GM18519 (cell line): ENCODE results near the gene COG1.

ENCODE experiments used
- ATAC-seq: cut with Tn5 transposase; IDR thresholded peaks from one replicate; pipeline ENCODE4 v1.9.1; 2021; ENCODE audit warnings: mild to moderate bottlenecking, moderate library complexity; ENCODE audit not compliant: unreplicated experiment, low FRiP score

The COG1 gene

DNA sequence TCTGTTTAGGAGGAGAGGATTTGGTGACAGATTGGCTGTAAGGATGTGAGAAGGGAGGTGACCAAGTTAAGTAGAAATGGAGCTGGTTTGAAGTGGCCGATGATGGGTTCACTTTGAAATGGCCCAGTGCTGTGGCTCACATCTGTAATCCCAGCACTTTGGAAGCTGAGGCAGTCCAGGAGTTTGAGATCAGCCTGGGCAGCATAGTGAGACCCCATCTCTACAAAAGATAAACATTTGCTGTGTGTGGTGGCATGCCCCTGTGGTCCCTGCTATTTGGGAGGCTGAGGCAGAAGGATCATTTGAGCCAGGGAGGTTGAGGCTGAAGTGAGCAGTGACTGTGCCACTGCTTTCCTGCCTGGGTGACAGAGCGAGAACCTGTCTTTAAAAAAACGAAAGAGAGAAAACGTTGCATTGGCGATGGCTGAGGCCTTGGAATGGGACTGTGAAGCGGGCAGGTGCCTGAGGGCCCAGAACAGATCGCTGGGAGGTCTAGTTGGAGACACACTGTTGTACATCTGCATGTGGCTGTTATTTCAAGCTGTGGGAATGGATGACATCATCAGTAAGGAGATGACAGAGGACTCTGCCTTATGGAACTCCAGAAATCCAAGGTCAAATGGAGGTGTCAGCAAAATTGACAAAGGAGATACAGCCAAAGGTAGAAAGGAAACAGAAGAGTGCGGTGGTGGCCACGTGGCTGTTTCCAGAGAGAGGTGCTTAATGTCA, 5.5 kb downstream of the COG1 start:
- ATAC-seq: no peak

DNA sequence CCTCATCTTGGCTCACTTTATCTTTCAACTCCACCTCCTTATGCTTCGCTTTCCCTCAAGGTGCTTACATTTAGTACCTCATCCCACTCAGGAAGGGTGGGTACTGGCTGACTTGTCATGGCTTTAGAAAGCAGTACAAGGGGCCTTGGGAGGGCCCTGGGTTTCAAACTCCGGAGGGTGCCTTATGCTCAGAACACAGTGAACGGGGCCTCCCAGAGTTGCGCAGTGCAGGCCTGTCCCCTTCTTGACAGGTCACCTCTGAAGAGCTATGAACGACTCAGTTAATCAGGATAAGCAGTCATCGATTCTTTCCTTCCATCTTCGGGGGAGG, 6.0 kb downstream of the COG1 start:
- ATAC-seq: no peak

- no peak for ATAC-seq
Observed at GRCh38 chr17:73199751-73200317, 7.0 kb downstream of the COG1 start.

DNA sequence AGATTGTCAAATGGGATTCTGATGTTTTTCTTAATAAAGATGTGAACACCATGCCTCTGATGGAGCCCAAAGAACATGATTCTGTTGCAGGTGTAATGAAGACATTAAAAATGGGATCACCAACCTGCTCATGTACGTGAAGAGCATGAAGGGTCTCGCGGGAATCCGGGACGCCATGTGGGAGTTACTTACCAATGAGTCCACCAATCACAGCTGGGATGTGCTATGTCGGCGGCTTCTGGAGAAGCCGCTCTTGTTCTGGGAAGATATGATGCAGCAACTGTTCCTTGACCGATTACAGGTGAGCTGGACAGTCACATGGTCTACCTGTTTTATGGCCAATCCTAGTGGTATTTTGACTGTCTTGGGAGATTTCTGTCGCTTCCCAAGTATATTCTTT, 7.6 kb downstream of the COG1 start:
- ATAC-seq: no peak

DNA sequence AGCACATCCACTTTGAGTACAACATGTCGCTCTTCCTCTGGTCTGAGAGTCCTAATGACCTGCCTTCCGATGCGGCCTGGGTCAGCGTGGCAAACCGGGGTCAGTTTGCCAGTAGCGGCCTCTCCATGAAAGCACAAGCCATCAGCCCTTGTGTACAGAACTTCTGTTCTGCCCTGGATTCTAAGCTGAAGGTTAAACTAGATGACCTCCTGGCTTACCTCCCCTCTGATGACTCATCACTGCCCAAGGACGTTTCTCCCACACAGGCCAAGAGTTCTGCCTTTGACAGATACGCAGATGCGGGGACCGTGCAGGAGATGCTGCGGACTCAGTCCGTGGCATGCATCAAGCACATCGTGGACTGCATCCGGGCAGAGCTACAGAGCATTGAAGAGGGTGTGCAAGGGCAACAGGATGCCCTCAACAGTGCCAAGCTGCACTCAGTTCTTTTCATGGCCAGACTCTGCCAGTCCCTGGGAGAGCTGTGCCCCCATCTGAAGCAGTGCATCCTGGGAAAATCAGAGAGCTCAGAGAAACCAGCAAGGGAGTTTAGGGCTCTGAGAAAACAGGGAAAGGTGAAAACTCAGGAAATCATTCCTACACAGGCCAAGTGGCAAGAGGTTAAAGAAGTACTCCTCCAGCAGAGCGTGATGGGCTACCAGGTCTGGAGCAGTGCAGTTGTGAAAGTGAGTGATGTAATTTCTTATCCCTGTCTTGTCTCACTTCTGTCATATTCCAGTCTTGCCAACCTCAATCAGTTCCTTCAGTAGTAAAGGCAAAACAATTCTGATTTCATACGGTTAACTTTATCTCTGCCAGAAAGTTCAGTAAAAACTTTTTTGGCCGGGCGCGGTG, 8.6 kb downstream of the COG1 start:
- no peak for ATAC-seq

DNA sequence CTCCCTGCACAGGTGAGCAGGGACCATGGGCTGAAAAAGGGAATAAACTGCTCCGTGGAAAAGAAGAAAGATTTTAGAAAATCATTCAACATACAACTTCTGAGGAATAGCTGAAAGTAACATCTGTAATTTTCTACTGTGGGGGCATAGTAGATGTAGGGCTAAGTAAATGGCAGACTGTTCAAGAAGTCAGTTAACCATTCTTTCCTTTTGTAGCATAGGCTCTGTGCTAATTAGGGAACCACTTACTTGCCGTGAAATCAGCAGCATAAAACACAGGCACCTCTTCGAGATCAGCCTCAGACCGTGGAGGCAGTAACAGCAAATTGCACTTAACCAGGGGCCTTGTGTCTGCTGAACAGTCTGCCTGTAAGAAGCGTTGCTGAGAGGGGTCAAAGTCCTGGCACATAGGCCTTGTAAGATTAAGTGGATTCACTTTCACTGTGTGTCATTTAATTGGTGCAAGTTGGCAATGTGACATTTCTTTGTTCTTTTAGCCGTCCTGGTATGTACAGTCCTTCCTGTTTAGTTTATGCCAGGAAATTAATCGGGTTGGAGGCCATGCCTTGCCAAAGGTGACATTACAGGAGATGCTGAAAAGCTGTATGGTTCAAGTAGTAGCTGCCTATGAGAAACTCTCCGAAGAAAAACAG, 10.4 kb downstream of the COG1 start:
- ATAC-seq: no peak

- no peak for ATAC-seq
Observed at GRCh38 chr17:73203788-73204479, 11.1 kb downstream of the COG1 start.

GRCh38 chr17:73205459-73205961, 12.7 kb downstream of the COG1 start:
- no peak for ATAC-seq

DNA sequence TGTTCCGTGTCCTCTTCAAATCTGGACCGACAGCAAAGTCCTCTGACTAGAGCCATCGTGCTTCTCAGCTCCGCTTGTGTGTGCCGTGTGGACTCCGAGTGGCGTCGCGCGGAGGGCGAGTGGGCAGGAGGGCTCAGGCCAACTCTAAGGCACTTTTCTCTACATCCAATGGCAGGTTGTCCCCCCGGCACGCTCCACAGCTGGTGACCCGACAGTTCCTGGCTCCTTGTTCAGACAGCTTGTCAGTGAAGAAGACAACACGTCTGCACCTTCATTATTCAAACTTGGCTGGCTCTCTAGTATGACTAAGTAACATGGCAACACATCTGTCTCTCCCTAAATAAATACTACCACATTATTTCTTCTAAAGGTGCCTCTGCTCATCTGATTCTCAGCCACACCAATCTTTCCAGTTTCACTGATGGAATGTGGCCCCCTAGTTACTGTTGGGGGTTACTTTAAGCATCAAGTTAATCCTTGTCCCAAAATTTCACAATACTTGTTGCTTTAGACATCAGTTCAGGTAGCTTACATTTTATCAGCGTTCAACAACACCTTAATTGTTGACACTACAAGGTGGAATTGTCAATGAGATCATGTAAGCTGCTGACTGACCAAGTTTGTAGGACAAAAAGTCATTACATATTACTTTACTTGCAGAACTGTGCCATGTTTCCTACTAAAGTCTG, 15.4 kb downstream of the COG1 start:
- ATAC-seq: no peak

DNA sequence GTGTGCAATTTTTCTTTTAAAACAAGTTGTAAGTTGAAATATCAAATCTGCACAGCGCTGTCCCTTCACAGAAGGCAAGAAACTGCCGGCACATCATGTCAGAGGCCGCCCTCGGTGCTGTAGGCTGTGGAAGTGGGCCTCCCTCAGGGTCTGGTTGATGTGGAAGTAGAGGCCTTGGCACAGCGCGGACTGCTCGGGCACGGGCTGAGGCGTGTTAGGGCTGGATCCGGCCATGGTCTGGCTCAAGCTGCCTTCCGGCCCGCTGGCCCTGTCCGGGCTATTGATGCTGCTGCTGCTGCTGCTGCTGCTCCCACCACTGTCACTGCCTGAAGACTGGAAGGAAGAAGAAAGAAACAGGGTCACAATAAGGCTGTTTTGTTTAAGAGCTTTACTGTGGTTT, 16.6 kb downstream of the COG1 start:
- ATAC-seq: no peak

DNA sequence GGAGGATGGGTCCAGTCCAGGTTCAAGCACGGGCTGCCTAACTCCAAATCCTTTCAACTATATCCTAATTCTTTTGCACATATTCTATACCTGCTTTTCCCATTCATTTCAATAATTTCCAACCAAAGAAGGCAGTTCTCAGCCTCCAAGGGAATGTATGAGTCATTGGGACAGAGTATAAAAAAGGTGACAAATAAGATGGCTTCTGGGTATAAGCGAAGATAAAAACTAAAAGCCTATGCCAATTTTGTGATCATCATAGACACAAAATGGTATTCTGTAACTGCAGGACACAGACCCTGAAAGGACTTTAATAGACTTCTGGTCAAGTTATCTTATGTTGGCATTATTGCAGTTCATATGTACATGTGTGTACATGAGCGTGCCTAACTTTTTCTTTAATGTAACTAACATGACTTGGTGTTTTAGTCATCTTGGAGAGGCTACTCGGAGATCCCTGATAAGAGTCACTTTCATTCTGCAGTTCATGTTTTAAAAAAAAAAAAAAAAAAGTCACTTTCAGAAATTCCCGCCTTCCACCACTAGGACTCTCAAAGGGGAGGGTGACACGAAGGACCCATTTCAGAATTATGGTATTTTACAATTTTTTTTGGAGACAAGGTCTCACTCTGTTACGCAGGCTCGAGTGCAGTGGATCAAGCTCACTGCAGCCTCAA, 17.3 kb downstream of the COG1 start:
- ATAC-seq: no peak

DNA sequence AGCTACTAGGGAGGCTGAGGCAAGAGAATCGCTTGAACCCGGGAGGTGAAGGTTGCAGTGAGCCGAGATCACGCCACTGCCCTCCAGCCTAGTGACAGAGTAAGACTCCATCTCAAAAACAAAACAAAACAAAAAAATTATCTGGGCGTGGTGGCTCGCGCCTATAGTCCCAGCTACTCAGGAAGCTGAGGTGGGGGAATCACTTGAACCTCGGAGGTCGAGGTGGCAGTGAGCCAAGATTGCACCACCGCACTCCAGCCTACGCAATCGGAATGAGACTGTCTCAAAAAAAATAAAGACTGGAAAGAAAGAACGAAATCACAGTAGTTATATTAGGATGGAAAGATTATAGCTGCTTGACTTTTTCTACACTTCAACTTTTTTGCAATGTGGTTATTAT, 18.9 kb downstream of the COG1 start:
- no peak for ATAC-seq

DNA sequence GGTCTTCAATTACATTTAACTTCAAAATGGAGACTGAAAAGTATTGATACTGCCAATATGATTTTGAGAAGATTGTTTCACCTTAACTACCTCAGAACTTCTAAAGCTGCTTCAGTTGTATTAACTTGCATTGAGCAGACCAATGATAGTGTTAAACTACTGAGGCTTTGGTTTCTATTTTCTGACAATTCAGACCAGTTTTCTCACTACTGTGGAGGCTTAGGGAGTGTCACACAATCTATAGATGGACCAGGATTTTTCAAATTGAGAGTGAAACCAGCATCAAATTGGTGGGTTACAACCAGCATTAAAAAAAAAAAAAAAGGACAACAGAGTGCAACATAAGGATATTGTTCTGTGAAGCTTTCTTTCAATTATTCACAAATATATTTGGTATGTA, 21.2 kb downstream of the COG1 start:
- ATAC-seq: no peak

GRCh38 chr17:73214851-73215250, 22.0 kb downstream of the COG1 start:
- no peak for ATAC-seq

GRCh38 chr17:73215447-73215846, 22.6 kb downstream of the COG1 start:
- no peak for ATAC-seq

- no peak for ATAC-seq
Observed at GRCh38 chr17:73223626-73224230, 30.9 kb downstream of the COG1 start.

DNA sequence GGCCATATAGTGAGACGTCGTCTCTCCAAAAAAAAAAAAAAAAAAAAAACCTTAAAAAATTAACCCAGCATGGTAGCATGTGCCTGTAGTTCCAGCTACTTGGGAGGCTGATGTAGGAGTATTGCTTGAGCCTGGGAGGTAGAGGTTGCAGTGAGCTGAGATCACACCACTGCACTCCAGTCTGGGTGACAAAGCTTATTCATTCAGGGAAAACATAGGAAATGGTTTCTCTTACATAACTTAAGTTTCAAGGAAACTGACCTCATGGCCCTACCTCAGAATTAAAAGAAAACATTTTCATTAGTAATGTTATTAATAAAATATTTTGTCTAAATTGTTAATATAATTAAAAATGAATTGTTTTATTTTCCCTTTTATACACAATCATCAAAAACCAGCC, 31.4 kb downstream of the COG1 start:
- ATAC-seq: no peak

DNA sequence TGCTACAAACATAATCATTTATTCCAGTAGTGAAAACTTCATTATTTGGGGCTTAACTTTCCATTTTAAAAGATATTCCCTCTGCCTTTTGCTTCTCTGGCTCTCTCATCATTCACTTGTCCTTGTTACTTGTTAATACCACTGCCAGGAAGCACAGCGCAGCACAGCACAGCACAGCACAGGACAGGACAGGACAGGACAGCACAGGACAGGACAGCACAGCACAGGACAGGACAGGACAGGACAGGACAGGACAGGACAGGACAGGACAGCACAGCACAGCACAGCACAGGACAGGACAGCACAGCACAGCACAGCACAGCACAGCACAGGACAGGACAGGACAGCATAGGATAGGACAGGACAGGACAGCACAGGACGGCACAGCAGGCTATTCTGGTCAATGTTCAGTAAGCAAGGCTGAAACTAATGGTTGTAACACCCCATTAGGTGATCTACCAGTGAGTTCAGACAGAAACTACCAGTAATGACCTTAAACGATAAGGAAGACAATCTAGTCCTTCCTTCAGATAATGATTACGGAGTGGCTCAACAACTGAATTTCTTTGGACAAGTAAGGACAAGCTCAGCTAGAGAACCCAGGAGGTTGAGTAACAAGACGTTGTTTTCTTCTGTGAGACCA, 31.9 kb downstream of the COG1 start:
- no peak for ATAC-seq
